ENCODE results near the gene MAGI2.

Gene MAGI2

DNA sequence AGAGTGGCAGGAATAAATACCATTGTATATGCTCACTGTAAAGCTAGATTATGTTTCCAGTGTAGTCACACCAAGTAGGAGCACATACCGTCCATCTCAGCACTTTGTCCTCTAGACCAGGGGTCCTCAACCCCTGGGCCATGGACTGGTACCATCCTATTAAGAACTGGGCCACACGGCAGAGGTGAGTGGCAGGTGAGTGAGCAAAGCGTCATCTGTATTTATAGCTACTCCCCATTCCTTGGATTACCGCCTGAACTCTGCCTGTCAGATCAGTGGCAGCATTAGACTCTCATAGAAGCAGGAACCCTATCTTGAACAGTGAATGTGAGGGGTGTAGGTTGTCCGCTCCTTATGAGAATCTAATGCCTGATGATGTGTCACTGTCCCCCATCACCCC is 735.3 kb downstream of the MAGI2 start:
- no peak for DNase-seq (ENCODE audit: low spot score)

DNA sequence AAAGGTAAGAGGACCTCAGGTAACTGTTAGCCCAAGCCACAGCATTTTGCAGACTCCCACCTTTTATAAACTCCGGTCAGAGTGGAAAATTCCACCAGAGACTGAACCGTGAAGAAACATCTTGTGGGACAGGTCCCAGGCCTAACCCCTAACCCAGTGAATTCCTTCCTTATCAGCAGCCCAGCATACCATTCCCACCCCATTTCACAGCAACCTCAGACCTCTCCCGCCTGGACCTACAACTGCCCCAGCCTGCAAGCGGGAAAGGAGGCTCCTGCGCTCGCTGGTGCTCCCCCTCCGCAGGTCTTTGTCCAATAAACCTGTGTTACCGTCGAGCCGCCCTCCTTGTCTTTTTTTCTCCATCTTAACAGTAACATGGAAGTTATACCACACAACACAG is 736.6 kb downstream of the MAGI2 start:
- no peak for DNase-seq (ENCODE audit: low spot score)

DNA sequence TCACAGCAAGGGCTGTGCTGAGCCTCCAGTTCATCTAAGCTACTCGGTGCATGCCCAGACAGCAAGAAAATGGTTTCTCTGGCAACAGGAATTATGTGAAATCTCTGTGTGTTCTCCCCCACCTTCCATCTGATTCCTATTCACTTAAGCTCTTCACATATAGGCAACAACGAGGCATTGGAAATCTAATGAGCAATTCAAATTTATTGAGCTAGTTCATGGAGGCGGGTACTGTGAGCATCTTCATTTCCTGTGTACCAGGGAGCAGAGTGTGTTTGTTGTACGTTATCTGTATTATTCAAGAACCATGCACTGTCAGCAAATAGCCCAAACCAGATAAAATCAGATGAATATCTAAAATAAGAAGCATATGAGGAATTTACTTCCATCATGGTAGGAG is 739.1 kb downstream of the MAGI2 start:
- DNase-seq (ENCODE audit: low spot score) = no peak

DNA sequence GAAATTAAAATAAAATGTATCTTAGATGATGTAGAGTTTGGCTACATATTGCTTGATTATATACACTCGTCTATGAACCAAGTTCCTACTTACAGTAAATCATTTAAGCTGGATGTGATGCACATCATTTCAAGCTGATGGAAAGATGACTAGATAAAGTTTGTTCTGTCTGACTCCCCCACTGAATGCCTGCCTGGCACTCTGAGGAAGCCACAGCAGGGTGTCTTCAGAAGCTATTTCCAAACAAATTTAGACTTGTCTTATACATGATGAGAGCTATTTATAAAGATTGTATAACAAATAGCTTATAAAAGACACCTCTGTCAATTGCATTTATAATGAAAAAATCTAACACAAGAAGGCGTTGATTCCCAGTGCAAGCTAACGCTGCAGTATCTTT is 741.4 kb downstream of the MAGI2 start:
- no peak for DNase-seq (ENCODE audit: low spot score)

DNA sequence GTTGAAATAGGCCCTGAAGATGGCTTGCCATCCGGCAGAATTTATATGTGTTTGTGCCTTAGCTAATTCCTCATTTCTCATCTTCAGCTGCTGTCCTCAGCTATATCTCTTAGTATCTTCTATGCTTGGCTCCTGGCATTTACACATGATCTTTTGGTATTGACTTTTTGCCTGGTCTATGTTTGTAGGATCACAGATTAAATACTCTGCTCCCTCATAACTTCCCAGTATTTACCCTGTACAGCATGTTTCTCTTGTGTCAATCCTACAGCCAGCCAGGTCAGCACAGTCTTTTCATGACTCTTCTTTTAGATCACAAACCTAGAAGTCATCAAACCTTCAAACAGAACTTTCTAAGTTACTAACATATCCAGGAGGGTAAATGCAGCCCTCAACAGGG is 743.8 kb downstream of the MAGI2 start:
- DNase-seq (ENCODE audit: low spot score) = no peak

DNA sequence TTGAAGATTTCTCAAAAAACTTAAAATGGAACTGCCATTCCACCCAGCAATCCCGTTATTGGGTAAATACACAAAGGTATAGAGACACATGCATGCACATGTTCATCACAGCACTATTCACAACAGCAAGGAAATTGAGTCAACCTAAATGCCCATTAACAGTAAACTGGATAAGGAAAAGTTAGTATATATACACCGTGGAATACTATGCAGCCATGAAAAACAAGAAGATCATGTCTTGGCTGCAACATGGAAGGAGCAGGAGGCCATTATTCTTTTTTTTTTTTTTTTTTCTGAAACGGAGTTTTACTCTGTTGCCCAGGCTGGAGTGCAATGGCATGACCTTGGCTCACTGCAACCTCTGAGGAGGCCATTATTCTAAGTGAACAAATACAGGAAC is 749.0 kb downstream of the MAGI2 start:
- DNase-seq (ENCODE audit: low spot score) = no peak

DNA sequence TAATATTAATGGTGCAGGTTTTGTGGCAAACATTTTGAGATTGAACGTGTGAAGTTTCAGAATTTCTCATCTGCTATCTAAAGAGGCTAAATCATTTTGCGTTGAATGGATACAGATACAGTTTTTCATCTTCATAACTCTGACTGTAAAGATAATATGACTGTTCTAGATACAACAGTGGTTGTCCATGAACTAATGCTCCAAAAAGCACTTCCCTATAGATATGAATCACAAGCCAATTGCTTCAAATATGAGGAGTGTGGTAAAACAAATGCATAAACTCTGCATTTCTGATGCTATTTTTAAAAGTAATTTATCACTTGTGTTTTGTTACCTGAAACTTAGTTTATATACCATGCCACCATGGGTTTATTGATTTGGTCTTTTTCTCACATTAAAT is 750.1 kb downstream of the MAGI2 start:
- no peak for DNase-seq (ENCODE audit: low spot score)

DNA sequence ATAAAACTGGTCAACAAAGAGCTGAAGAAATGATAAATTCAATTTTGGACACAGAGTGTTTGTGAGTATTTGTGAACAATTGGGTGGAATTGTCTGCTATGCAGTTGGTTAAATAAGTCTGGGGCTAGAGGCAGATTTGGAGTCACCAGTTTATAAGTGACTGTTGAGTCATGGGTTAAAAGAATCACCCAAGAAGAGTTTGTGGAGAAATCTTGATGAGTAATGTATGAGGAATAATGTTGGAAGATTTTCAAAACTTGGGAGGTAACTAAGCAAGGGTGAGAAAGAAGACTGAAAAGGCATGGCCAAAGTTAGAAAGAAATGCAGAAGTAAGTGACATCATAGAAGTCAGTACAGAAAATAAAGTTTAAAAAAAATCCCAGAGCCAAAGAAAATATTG is 750.7 kb downstream of the MAGI2 start:
- DNase-seq (ENCODE audit: low spot score) = no peak

DNA sequence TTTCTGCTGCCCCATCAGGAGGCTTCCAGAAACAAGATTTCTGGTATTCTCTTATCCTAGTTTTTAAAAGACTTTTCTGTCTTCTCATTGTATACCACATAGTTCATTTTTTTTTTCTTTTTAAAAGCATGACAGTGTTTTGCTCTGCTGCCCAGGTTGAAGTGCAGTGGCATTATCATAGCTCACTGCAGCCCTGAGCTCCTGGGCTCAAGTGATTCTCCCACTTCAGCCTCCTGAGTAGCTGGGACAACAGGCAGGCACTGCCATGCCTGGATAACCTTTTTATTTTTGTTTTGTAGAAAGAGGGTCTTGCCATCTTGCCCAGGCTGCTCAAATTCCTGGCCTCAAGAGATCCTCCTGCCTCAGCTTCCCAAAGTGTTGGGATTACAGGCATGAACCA is 757.6 kb downstream of the MAGI2 start:
- DNase-seq (ENCODE audit: low spot score) = no peak

DNA sequence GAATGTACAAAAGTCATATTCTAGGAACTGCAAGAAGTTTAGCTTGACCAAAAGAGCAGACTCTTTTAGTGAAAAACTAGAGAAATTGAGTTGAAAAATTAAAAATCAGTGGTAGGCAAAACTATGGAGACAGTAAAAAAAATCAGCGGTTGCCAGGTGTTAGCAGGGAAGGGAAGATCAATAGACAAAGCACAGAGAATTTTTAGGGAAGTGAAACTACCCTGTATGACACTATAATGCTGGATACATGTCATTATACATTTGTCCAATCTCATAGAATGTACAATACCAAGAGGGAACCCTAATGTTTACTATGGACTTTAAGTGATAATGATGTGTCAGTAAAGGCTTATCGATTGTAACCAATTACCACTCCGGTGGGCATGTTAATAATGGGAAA is 761.9 kb downstream of the MAGI2 start:
- DNase-seq (ENCODE audit: low spot score) = no peak

DNA sequence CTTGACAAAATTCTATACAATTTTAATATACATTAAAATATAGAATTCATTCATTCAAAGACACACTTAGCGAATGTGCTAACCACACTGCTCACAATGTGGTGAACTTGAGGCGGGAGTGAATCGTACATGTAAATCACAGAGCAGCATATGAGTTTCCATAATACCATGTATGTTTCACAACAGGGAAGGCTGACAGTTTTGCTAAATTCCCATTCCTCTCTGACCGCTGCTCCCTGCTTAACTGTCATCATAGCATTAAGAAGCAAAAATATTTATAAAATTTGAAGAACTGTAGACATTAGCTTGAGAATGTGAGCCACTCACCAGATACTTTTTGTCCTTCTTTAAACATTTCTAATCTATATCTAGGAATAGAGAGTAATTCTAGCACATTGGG is 763.3 kb downstream of the MAGI2 start:
- no peak for DNase-seq (ENCODE audit: low spot score)

DNA sequence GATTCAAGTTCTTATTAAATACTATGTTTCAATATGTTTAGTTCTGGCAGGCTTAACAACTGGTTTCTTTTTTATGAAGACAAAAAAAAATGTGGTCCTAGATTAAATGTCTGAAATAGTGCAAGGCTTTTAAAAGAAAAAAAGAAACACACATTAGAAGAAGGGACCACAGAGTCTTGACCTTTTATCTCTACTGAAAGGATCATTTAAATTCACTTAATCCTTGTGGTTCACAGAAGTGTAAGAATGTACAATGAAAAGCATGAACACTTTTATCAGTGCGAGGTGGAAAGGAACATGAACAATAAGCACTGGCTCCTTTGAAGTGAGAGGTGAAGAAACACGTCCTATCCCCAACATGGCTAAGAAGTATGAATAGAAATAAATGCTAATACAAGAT is 765.1 kb downstream of the MAGI2 start:
- DNase-seq (ENCODE audit: low spot score) = no peak

DNA sequence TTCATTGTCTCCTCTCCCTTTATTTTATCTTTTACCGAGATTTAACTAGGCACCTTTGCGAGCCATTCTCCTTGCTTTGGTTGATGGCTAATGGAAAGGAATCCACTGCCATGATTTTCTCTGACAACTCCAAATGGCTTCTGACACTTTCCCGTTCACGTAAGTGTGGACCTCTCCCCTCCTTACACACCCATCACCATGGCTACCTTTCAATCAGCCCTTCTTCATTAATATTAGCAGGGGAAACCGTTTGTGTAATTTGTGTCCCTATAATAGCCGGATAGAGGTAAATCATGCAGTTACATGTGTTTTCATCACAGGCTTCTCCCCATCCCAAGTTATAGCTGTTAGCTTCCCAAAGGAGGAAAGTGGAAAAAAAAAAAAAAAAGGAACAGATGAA is 767.3 kb downstream of the MAGI2 start:
- no peak for DNase-seq (ENCODE audit: low spot score)

DNA sequence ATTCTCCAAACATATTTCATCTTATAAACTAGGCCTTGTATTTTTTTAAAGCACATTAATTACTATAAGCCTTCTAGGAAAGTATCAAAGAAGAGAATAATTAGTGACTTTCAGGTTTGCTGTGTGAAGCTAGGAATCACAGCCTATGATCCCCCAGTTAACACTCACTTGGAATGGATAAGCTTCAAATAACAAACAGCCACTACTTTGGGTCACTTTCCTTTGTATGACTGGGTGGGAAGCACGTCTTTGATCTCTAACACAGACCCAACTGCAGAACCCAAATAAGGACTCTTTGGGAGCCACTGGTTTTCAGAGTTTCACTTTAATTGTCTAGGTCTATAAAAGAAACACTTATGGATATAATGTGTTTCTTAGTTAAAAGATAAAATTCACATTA is 769.3 kb downstream of the MAGI2 start:
- DNase-seq (ENCODE audit: low spot score) = no peak

DNA sequence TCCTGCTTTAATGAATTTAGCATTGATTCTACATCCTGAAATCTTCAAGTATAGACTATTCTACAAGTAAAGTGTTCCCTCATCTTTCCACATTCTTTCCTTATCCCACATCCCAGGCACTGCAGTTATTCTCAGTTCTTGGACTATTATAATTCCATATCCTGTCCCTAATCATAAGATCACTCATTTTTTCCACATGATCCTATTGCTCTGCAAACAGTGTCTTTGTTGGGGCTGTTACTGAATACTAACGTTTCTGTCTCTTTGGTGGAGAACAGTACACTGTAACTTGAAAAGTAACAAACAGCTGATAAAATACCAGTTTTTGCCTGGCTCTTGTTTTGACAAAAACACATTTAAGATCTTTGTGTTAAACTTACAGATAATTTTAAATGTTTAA is 769.9 kb downstream of the MAGI2 start:
- DNase-seq (ENCODE audit: low spot score) = no peak

DNA sequence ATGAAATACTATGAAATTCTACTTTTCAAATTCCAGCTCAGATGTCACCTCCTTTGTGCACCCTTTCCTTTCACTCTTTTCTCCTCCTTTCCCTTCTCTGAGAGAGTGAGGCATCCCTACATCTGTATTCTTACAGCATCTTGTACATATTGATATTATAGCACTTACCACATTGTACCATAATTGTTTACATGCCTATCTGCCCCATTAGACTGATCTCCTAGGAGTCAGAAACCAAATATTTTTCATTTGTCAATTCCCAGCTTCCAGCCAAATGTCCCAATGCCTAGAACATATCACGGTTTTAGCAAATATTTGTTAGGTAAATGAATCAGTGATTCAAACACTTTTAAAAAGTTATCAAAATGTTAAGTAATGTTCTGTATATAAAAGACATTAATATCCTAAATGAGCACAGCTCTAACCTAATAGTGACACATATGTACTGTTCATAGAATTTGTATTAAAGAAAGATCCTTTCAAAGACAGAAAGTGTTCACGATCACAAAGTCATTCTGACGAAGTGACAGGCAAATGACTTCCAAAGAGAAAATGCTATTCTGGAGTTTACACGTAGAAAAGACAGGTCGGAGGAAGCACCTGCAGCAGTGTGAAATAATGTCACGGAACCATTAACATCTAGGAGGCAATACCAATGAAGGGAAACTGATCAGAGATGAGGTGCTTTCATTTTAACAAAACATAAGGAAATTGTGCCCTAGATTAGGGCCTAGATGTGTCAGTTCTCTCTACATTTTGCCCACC is 774.2 kb downstream of the MAGI2 start:
- no peak for DNase-seq (ENCODE audit: low spot score)

DNA sequence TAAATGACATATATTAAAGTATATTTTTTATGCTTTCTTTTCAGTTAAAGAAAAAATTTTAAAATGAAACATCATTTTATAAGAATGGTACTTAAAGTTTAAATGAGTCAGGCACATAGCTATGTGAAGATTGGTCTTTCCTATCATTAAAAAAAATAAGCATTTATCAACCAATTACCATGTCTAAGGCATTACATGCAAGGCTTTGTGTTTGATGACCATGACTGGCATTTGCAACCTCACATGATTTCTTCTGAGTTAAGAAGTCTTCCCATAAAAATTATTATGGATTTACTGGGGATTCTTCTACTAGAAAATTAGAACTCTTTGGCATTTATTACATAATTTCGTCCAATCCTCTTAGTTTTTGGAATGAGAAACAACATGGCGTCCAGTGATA is 776.1 kb downstream of the MAGI2 start:
- no peak for DNase-seq (ENCODE audit: low spot score)

DNA sequence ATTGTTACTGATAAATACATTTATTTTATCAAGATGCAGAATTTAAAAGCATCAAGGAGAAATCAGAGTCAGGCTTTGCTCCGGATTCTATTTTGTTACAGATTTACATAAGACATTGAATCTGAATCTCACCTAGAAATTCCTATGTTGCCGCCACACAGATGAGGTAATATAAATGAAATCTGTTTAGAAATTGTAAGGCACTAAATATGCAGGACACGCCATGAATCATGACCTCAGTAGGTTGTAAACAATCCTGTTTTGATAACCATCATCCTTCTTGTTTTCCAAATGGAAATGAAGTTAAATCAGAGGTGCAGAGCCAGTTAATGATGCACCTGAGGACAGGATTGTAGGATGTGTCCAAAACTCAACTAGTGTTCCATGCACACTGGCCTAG is 778.0 kb downstream of the MAGI2 start:
- no peak for DNase-seq (ENCODE audit: low spot score)

DNA sequence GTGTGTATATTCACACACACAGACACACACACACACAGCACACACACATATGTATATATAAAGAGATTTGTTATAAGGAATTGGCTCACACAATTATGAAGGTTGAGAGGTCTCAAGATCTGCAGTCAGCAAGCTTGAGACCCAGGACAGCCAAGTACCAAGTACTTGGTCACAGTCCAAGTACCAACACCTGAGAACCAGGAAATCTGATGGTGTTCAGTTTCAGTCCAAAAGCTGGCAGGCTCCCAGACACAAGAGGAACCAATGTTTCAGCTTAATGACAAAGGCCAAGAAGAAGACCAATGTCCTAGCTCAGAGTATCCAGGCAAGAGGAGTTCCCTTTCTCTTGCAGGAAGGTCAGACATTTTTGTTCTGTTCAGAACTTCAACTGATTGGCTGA is 780.2 kb downstream of the MAGI2 start:
- no peak for DNase-seq (ENCODE audit: low spot score)

DNA sequence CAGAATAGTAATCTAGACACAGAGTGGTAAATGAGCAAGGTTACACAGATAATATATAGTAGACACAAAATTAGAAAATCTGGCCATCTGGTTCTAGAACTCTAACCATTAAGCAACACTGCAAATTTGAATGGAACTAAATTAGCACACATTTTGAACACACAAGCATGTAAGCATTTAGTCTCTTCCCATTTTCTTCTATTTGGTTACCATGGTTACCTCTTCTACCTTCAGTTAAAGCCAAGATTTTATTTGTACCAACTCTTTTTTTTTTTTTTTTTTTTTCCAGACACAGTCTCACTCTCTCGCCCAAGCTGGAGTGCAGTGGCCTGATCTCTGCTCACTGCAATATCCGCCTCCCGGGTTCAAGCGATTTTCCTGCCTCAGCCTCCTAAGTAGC is 790.5 kb downstream of the MAGI2 start:
- no peak for DNase-seq (ENCODE audit: low spot score)

DNA sequence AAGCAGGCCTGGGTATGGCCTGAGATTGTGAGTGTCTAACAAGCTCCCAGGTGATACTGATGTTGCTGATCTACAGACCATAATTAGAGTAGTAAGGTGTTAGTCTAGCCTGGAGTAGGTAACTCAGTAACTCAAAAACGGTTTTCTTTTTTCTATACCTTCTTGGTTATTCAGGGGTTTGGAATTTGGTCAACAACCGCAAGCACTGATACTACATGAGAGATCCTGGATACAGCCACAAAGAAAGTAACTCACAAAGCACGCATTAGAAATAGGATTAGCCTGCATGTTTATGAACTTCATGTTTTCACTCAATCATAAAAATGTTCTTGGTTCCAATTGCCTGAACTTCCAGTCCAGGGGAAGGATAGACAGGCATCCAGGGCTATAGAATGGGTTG is 803.5 kb downstream of the MAGI2 start:
- DNase-seq (ENCODE audit: low spot score) = no peak

DNA sequence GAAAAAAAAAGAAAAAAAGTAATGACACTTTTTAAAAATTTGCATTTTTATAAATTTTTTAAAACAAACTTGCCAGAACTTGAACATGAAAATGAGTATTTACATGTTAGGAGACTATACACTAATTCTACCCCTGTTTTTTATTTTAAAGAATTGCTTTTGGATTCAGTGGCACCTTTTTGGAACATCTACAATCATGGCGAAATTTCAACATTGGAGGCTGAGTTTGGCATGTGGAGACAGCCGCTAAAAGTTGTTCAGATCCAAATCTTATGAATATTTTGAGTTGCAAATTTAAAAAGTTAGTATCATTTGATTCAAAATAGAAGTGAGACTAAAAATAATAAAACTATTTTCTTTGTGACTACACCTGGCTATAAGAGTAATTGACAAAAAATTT is 804.2 kb downstream of the MAGI2 start:
- DNase-seq (ENCODE audit: low spot score) = no peak

DNA sequence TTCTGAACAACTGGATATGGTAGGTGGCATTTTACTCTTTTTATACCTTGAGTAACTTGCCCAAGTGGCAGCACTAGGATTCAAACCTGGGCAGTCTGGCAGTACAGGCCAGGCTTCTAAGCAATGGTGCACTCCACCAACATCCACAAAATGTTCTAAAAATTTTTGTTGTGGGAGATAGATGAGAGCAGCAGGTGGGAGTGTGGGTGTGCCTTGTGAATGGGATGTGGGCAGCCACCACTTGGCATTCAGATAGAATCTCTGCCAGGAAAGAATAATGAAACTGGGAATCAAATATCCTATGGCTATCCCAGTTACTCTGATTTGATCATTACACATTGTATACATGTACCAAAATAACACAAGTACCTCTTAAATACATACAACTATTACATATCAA is 810.7 kb downstream of the MAGI2 start:
- DNase-seq (ENCODE audit: low spot score) = no peak

DNA sequence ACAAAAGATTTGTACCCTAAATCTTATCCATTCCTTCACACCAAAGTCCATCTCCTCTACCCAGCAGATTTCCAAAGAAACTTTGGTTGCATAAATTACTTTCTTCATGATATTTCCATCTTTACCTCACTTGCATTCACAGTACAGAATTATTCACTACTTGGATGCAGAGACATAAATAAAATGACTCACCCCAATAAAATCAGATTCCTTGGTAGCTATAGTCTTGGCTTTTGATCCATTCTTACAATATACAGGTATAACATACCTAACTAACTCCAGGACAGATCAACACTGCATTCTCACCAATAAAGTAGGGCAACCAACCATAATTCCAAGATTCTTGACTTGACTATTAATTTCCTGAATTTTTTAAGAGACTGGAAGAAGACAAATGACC is 815.1 kb downstream of the MAGI2 start:
- DNase-seq (ENCODE audit: low spot score) = no peak

DNA sequence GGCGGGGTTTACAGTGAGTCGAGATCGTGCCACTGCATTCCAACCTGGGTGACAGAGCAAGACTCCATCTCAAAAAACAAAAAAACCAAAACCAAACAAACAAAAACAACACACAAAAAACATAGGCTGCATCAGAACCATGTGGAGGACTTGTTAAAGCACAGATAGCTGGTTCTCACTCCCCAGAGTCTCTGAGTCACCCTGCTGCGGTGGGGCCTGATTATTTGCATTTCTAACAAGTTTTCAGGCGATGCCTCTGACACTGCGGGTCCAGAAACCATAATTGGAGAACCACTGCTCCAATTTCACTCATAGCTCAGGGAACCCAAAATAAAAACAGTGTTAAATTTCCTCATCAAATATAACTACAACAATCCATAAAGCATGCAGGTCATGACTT is 816.7 kb downstream of the MAGI2 start:
- no peak for DNase-seq (ENCODE audit: low spot score)

Measured in globus pallidus (tissue), 1 donor.